ENCODE measurements around the gene HAND1.

HAND1 gene

GRCh38 chr5:154506049-154506715 is 28.2 kb upstream of the HAND1 start:
- no peaks in the 10 kb centered on the region for H3K4me1 ChIP-seq (ENCODE audit: control insufficient read depth in 1 of 2, insufficient read depth in 1 of 2, low read depth in 1 of 2, low read length in 1 of 2)
- TF ChIP-seq CTCF (IDR thresholded peaks at IDR 0.05) = no peak
- H3K4me3 ChIP-seq (ENCODE audit: low read depth in 1 of 2, low read length in 1 of 2) = no peak overlapping the region
- H3K27me3 ChIP-seq = peaks cover 25% of the 10 kb centered on the region
- no peak overlapping the region for H3K27ac ChIP-seq
- H3K9me3 ChIP-seq = no peaks in the 10 kb centered on the region
- H3K36me3 ChIP-seq = no peaks in the 10 kb centered on the region

- no peaks in the 10 kb centered on the region for H3K9me3 ChIP-seq
- no peak overlapping the region for H3K27ac ChIP-seq
- TF ChIP-seq CTCF (IDR thresholded peaks at IDR 0.05) = no peak
- H3K4me1 ChIP-seq (ENCODE audit: control insufficient read depth in 1 of 2, insufficient read depth in 1 of 2, low read depth in 1 of 2, low read length in 1 of 2) = no peaks in the 10 kb centered on the region
- H3K4me3 ChIP-seq (ENCODE audit: low read depth in 1 of 2, low read length in 1 of 2) = no peak overlapping the region
- no peaks in the 10 kb centered on the region for H3K36me3 ChIP-seq
- peaks cover 29% of the 10 kb centered on the region for H3K27me3 ChIP-seq
These were observed 27.5 kb upstream of the HAND1 start for GRCh38 chr5:154505567-154505966.

GRCh38 chr5:154503698-154504039 is 25.6 kb upstream of the HAND1 start:
- Histone ChIP-seq H3K27ac (no peak overlapping the region), H3K9me3 (no peaks in the 10 kb centered on the region), H3K27me3 (peaks cover 47% of the 10 kb centered on the region), H3K4me3 (ENCODE audit: low read depth in 1 of 2, low read length in 1 of 2) (no peak overlapping the region), H3K36me3 (no peaks in the 10 kb centered on the region), H3K4me1 (ENCODE audit: control insufficient read depth in 1 of 2, insufficient read depth in 1 of 2, low read depth in 1 of 2, low read length in 1 of 2) (no peaks in the 10 kb centered on the region)
- no peak for TF ChIP-seq CTCF (IDR thresholded peaks at IDR 0.05)

- no peak overlapping the region for H3K27ac ChIP-seq
- H3K27me3 ChIP-seq = peaks cover 57% of the 10 kb centered on the region
- TF ChIP-seq CTCF (IDR thresholded peaks at IDR 0.05) = no peak
- H3K9me3 ChIP-seq = no peaks in the 10 kb centered on the region
- no peaks in the 10 kb centered on the region for H3K36me3 ChIP-seq
- H3K4me1 ChIP-seq (ENCODE audit: control insufficient read depth in 1 of 2, insufficient read depth in 1 of 2, low read depth in 1 of 2, low read length in 1 of 2) = no peaks in the 10 kb centered on the region
- H3K4me3 ChIP-seq (ENCODE audit: low read depth in 1 of 2, low read length in 1 of 2) = no peak overlapping the region
These were observed 24.2 kb upstream of the HAND1 start for GRCh38 chr5:154502180-154502579.

- Histone ChIP-seq H3K4me3 (ENCODE audit: low read depth in 1 of 2, low read length in 1 of 2) (no peak overlapping the region), H3K27me3 (peaks cover 63% of the 10 kb centered on the region), H3K27ac (no peak overlapping the region), H3K9me3 (no peaks in the 10 kb centered on the region), H3K36me3 (no peaks in the 10 kb centered on the region), H3K4me1 (ENCODE audit: control insufficient read depth in 1 of 2, insufficient read depth in 1 of 2, low read depth in 1 of 2, low read length in 1 of 2) (no peaks in the 10 kb centered on the region)
- no peak for TF ChIP-seq CTCF (IDR thresholded peaks at IDR 0.05)
These were observed 23.5 kb upstream of the HAND1 start for GRCh38 chr5:154501566-154501965.

GRCh38 chr5:154498994-154499393 is 21.0 kb upstream of the HAND1 start:
- H3K27ac ChIP-seq = no peak overlapping the region
- TF ChIP-seq CTCF (IDR thresholded peaks at IDR 0.05) = no peak
- H3K9me3 ChIP-seq = no peaks in the 10 kb centered on the region
- H3K4me3 ChIP-seq (ENCODE audit: low read depth in 1 of 2, low read length in 1 of 2) = no peak overlapping the region
- no peaks in the 10 kb centered on the region for H3K4me1 ChIP-seq (ENCODE audit: control insufficient read depth in 1 of 2, insufficient read depth in 1 of 2, low read depth in 1 of 2, low read length in 1 of 2)
- H3K27me3 ChIP-seq = peaks cover 89% of the 10 kb centered on the region
- no peaks in the 10 kb centered on the region for H3K36me3 ChIP-seq

All from neutrophil (primary cell).